ENCODE results near the gene ADCY10. TPM values are rescaled to one million over a fixed set of nuclear protein-coding genes. Genes with fewer than 3 reads are reported as not detected.

ADCY10 gene
- total RNA-seq, 1 donor from 2014 or later, result 1.9 TPM

- no peaks in the 10 kb centered on the region for H3K9me3 ChIP-seq
Measured at GRCh38 chr1:167790117-167790516, 123.8 kb downstream of the ADCY10 start.

DNA sequence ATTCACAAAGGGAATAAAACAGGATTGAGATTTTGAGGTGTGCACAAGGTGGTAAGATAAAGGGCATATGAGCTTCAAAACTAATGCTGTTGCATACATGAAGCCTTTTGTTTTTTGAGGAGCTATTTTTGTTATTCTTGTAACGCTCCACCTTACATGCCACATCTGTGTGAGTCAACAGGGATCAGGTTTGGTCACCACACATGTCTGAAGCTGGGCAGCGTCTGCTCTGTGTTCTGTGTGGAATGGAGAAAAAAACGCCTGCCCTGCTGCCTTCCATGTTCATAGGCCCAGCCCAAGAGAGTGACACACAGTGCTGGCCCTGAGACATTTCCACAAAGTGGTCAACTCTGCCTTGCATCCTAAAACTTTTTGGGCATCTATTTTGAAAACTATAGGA is 124.4 kb downstream of the ADCY10 start:
- DNase-seq (ENCODE audit: low spot score in 2 of 2), result no peak
- no peak for TF ChIP-seq CTCF (IDR thresholded peaks at IDR 0.05)
- no peaks in the 10 kb centered on the region for H3K9me3 ChIP-seq
- intact Hi-C loops (cut with DNase I), result no loop called here
- peaks cover 17 to 30% of the 10 kb centered on the region in 2 donors for H3K36me3 ChIP-seq
- no peak overlapping the region for H3K27ac ChIP-seq
- no peaks in the 10 kb centered on the region for H3K27me3 ChIP-seq
- no peak overlapping the region for H3K4me3 ChIP-seq
- no peaks in the 10 kb centered on the region for H3K4me1 ChIP-seq

More at GRCh38 chr1:167790117-167790516, 123.8 kb downstream of the ADCY10 start:
- intact Hi-C loops (cut with DNase I), result no loop called here
- Histone ChIP-seq H3K27ac (no peak overlapping the region), H3K27me3 (no peaks in the 10 kb centered on the region), H3K4me1 (peaks cover 0 to 5% of the 10 kb centered on the region in 2 donors), H3K4me3 (no peak overlapping the region), H3K36me3 (peaks cover 17 to 30% of the 10 kb centered on the region in 2 donors)
- no peak for DNase-seq (ENCODE audit: low spot score in 2 of 2)
- no peak for TF ChIP-seq CTCF (IDR thresholded peaks at IDR 0.05)

GRCh38 chr1:167786502-167786901 is 127.4 kb downstream of the ADCY10 start:
- peaks cover 17 to 30% of the 10 kb centered on the region in 2 donors for H3K36me3 ChIP-seq
- DNase-seq (ENCODE audit: low spot score in 2 of 2), result no peak
- intact Hi-C loops (cut with DNase I), result no loop called here
- H3K27me3 ChIP-seq, result no peaks in the 10 kb centered on the region
- no peak overlapping the region for H3K4me3 ChIP-seq
- no peaks in the 10 kb centered on the region for H3K9me3 ChIP-seq
- H3K4me1 ChIP-seq, result no peaks in the 10 kb centered on the region
- H3K27ac ChIP-seq, result no peak overlapping the region
- TF ChIP-seq CTCF (IDR thresholded peaks at IDR 0.05), result no peak

DNA sequence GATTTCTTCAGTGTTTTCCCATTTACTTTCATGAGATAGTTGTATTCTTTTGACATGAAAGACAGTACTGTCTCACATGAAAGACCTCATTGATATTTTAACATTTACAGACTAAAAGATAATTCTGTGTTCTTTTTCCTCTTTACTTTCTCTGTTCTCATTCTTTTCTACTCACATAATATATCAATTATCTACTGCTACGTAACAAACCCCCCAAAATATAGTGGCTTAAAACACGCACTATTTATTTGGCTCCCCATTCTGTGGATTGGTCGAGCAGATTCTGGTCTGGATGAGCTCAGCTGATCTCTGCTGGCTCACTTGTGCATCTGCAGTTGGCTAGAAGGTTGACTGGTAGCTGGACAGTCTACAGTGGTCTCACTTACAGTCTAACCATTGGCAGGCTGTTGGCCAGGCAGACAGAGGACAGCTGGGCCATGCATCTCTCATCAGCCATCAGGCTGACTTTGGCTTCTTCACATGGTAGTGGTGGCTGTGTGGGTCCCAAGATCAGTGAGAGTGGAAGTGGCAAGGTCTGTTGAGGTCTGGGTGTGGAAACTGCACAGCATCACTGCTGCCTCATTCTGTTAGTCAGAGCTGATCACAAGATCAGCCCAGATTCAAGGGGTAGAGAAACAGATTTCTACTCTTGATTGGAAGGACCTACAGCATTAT is 128.9 kb downstream of the ADCY10 start:
- Histone ChIP-seq H3K27ac (no peak overlapping the region), H3K4me3 (no peak overlapping the region), H3K36me3 (peaks cover 12 to 30% of the 10 kb centered on the region in 2 donors), H3K9me3 (no peaks in the 10 kb centered on the region), H3K27me3 (no peaks in the 10 kb centered on the region), H3K4me1 (no peaks in the 10 kb centered on the region)
- no peak for DNase-seq (ENCODE audit: low spot score in 2 of 2)
- TF ChIP-seq CTCF (IDR thresholded peaks at IDR 0.05), result no peak
- intact Hi-C loops (cut with DNase I), result no loop called here

GRCh38 chr1:167782946-167783345 is 131.0 kb downstream of the ADCY10 start:
- DNase-seq (ENCODE audit: low spot score in 2 of 2), result no peak
- peaks cover 0 to 17% of the 10 kb centered on the region in 2 donors for H3K36me3 ChIP-seq
- H3K4me1 ChIP-seq, result no peaks in the 10 kb centered on the region
- H3K27me3 ChIP-seq, result no peaks in the 10 kb centered on the region
- H3K9me3 ChIP-seq, result no peaks in the 10 kb centered on the region
- no peak overlapping the region for H3K27ac ChIP-seq
- H3K4me3 ChIP-seq, result no peak overlapping the region
- intact Hi-C loops (cut with DNase I), result no loop called here
- no peak for TF ChIP-seq CTCF (IDR thresholded peaks at IDR 0.05)

Measured in ascending aorta (tissue), 2 donors.